G401 (cell line): ENCODE measurements around the gene MASP1. TPM values are rescaled to one million over a fixed set of nuclear protein-coding genes. Genes with fewer than 3 reads are reported as not detected.

Experiments
- DNase-seq: peaks from one replicate; pipeline ENCODE4 v3.0.0-alpha.2; 2015; ENCODE audit warnings: low spot score
- in situ Hi-C: cut with HindIII; loops from 2 replicates; pipeline ENCODE4 v1.10.0; 2016; ENCODE audit warnings: low sequenced_read_pairs, mixed read lengths
- total RNA-seq: library from RNA; depleted of rRNA; stranded (reverse); fragments of >200 nt; shearing (Covaris generic); gene quantifications from 2 replicates; pipeline ENCODE4 v1.2.3, GENCODE V29; 2014

Gene MASP1
- total RNA-seq, 1 experiment from 2014 or later = not detected

DNA sequence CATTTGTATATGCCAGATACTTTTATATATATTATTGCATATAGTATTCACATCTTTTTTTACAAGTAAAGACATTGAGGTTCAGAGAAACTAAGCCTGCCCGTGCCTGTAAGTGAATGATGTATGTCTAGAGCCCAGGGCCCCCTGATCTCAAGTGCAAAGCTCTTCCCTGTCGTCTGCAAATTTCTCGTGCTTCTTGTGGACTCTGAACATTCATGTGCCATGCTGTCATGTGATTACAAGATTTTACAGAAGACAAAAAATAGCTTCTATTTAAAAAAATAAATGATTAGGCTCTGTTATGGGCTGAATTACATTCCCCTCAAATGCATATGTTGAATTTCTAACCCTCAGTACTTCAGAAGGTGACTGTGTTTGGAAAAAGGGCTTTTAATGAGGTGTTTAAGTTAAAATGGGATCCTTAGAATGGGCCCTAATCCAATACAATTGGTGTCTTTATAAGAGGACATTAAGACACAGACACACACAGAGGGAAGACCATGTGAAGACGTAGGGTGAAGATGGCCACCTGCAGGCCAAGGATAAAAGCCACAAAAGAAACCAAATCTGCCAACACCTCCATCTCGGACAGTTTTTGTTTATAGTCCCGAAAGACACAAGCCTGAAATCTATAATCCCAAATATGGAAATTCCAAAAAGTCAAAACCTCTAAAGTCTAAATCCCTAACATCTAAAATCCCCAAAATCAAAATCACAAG is 3.9 kb upstream of the MASP1 start:
- in situ Hi-C loops = no loop called here
- DNase-seq = no peak

DNA sequence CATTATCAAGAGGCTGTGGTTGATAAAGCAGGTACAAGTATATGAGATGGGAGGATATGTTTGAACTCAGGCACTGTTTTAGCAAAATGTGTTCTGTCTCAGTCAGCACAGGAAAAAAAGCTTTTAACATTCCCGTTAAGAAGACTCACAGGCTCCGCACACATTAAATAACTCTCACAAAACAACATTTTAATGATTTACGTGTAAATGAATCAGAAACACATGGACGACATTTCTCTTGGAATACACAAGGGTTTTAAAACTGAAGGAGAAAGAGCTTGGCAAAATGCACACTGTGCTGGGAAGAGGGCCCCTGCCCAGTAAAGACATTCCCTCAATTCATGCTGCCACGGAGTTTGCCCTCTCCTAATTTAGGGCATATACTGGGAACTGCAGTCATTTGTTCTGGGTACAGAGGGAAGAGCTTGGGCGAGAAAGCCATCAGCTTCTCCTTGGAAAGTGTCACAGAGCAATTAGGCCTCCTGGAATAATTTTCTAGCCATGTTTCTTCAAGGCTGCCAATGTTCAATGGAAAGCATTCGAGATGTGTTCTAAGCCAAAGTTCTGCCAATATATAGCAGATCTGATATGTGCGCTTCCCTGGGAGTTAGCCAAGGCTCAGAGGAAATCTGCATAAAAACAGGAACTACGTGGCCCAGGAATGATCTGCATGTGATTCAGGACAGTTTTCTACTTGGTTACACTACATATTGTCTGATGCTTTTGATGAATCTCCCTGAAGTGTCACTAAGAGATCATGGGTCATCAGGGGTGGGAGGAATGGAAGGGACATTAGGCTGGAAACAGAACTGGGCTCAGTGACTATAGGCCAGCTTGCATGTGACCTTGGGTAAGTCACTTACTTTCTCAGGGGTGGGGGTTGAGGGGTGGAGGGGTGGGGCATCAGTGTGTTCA is 2.2 kb upstream of the MASP1 start:
- in situ Hi-C loops = no loop called here

DNA sequence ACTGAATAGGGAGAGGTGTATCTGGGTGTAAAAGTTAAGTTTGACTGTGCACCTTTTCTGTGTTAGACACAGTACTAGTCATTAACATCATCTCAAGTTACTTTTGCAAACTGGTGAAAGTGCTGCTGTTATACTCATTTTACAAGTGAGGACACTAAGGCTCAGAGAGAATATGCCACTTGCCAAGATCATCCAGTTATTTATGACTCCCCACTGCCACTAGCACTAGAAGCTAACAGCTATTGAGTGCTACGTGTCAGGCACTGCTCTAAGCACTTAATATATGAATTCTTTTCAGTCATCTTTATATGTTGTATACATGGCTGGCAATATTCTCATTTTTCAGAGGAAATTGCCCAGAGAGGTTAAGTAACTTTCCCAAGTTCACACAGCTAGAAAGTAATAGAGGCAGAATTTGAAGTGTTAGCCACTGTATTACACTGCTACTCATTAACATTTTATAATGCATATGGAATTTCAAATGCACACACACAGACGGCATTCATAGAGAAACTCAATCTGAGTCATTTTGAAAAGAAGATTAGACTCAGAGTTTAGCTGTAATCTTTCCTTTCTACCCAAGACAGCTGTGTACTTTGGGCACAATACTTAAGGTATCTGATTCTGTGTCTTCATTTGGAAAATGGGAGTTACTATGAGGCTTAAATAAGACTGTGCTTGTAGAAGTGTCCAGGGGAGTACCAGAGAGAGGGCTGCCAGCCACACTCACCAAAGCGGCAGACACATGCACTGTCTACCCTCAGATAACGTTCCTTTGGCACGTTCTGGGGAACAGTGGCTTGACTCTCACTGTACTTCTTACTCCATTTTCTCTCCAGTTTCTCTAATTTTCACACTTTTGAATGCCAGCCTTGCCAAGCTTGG is 1.3 kb upstream of the MASP1 start:
- no peak for DNase-seq
- in situ Hi-C loops = no loop called here

More for the DNA sequence above, 2.2 kb upstream of the MASP1 start:
- no peak for DNase-seq

DNA sequence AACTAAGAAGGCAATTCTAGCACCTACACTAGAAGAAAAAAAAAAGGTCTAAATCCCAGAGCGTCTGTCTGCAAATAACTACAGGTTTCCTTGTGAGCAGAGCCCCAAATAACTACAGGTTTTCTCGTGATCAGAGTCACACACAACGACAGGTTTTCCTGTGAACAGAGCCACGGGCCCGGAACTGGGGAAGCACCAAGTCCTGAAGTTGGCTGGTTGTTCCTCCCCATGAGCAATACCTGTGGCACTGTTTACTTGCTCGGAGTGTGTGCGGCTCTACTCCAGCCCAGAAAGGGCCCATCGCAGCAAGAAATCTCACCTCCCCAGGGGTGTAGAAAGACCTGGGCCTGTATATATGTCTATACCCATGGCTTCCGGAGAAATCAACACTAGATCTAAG is 644 bp upstream of the MASP1 start:
- in situ Hi-C loops = no loop called here
- DNase-seq = no peak

DNA sequence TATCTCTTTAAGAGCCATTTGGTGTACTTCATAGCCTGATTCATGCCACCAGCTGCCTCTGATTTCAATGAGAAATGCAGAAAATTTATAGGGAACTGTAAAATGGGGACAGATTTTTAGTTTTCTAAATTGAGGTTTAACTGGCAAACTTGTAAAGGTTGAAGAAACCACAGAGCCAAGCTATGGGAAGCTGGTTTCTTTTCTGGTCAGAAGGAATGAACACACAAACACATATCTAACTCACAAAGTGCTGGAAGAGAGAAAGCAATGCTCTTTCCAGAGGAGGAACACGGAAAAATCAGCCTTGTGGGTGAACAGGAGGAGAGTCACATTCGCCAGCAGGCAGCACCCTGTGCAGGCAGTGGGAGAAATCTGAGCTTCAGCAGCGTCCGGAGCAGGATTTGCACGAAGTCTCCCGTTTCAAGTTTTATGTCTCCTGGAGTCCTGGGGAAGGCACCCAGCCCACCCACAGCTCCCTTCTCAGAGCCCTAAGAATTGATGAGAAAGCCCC is 481 bp downstream of the MASP1 start:
- DNase-seq = no peak
- in situ Hi-C loops = no loop called here

DNA sequence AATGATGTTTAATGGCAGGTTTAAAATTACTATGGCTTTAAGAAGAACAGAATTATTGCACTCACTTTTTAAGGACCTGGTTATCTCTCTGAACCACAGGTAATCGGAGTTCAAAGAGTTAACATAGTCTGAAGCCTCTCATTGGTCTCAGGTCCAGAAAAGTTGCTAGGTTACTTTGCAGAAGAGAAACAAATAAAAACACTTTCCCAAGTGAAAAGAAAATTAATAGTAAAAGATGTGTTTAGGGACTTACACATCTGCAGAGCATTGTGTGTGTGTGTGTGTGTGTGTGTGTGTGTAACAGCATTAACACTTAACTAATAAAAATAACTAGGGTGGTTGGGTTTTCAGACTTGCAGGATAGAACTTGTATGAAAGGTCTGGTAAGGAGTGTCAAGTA is 1.0 kb downstream of the MASP1 start:
- no peak for DNase-seq
- in situ Hi-C loops = no loop called here

DNA sequence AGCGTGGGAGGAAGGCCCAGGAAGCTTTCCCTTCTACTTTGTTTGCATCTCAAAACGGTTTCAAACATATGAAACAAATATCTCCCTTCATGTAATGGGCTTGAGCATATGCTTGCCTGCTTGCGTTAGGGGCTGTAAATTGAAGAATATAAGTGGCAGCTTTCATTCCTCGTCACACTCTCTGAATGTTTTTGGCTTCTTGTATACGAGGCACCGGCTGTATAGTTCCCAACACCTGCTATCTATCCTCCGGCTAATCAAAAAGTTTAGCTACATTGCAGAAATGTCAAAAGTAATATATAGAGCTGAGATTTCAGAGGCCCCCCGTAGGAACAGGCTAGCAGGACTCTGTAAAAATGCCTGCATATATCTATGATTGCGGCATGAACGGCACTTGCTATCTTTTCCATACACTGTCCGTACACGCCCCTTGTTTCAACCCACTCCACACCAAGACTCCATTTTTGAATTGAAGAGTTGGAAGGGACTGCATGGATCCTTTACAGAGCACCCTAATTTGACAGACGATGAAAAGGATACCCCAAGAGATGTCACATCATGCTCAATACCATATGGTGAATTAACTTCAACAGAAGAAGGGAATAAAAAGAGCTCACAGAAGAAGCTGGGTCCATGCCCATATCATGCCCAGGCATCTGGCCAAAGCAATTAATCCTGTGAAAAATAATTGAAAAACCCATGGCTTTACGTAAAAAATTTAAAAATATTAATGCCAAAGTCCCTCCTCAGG is 2.5 kb downstream of the MASP1 start:
- in situ Hi-C loops = no loop called here
- DNase-seq = no peak

DNA sequence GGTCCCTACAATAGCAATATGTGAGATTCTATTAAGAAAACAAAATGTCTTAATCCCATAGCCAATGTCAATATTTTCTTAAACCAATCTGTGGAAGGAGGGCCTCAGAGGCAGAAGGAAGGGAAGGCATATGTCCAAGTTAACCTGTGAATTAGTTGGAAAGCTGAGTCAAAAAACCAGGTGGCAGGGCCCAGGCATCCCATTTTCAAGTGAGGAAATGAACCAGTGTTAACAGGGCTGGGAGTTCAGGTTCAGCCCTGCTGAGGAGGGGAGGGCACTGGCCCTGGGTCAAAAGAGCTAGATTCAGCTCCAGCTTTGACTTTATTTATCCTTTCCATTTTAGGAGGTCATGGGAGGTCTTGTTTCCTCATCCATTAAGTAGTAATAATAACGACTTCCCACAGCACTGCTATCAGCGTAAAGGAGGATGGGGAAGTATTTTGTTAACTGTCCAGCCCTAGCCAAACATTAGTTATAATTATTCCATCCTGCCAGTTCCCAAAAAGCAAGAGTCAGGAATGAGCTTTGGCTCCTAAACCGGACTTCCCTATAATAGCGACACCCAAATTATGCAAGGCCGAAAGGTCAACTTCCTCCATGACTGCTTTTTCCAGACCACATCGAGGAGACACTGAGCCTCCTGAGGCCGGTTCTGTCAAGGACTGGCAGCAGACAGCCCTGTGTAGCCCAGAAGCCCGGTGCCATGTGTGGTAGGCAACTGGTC is 3.2 kb downstream of the MASP1 start:
- DNase-seq = no peak
- in situ Hi-C loops = no loop called here

DNA sequence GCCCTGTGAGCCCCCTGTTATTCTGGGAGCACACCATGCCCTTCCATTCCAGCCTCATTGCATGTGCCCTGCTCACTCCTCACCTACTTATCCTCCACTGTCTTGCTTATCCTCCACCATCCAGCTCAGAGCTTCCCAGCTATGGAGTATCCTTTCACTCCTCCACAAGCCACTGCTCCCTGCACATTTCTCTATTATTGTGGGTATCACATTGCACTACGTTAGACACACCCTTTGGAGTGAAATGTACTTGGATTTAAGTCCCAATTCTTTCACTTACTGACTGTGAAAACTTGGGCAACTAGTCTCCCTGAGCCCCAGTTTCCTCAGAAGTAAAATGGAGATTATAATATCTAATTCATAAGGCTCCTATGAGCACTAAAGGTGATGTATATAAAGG is 4.3 kb downstream of the MASP1 start:
- DNase-seq = no peak
- in situ Hi-C loops = no loop called here

DNA sequence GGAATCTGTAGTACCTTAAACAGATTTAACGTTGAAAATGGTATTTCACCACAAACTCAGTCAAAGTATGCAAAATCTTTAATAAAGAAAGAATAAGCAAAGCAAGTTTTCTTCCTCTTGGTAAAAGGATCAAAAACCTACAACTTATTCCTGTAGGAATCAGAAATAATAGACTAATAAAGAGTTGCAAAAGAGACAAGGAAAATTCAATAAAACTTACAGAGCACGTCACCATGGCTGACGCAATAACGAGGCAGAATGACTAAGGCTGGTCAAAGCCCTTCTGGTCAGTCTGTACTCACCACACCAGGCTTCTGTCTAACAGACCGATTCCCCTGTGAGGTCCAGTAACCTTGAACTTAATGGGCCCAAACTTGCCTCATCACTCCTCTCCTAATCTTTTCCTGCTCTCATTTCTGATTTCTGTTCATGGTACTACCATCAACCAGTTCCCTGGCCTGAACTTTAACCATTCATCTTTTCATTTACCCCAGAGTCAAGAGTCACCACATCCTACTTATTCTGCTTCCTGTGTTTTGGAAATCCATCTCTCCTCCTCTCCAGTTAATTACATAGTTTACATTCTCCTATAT is 5.0 kb downstream of the MASP1 start:
- in situ Hi-C loops = no loop called here
- DNase-seq = no peak

DNA sequence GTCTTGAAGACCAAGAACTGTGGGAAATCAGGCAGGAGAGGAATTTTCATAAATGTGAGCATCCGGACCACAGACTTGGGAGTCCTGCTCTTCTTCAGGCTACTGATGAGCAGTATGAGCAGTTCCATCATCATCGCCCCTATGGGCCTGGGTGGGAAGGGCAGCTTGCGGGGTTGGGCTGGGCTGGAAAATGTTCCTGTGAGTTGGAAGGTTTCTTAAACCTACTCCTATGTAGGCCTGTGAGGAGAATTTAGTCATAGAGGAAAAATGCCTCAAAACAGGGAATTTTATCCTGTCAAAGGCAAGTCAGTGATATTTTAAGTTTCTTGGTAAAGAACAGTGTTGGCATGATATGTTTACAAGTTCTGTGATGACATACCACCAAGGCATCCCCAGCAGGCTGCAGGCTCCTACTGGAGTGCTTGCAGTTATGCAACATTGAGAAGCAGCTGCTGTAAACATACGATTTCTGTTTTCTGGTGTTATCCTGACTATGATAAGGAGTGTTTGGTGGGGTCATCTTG is 10.3 kb downstream of the MASP1 start:
- in situ Hi-C loops = no loop called here
- no peak for DNase-seq

DNA sequence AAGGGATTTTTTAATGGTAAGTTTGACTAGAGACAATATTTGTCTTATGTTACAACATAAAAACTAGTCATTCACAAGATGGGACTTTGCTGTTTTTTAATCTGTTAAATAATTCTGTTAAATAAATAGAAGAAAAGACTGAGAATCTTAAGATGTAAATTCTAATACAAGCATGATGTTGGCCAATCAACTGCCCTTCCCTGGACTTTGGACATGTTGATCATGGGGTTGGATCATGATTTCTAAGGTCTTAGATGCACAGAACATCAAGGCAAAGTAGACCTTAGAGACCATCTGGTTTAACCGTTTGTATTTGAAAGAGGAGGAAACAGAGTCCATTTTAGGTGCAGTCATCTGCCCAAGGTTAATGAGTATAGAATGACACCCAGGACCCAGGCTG is 10.9 kb downstream of the MASP1 start:
- in situ Hi-C loops = no loop called here
- DNase-seq = no peak

DNA sequence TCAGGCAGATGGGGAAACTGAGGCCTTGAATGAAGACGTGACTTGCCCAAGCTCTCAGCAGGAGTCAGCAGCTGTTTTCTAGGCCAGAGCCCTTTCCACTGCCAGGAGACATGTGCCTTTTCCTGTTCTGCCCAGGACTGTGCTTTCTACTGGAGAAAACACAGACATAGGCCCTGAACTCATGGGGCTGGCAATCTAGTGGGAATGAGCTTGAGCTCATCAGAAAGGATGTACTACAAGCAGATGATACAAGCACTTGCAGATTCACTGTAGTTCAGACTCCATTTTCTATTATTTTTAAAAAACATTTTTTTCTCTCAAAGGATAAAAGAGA is 14.4 kb downstream of the MASP1 start:
- no peak for DNase-seq
- in situ Hi-C loops = no loop called here

DNA sequence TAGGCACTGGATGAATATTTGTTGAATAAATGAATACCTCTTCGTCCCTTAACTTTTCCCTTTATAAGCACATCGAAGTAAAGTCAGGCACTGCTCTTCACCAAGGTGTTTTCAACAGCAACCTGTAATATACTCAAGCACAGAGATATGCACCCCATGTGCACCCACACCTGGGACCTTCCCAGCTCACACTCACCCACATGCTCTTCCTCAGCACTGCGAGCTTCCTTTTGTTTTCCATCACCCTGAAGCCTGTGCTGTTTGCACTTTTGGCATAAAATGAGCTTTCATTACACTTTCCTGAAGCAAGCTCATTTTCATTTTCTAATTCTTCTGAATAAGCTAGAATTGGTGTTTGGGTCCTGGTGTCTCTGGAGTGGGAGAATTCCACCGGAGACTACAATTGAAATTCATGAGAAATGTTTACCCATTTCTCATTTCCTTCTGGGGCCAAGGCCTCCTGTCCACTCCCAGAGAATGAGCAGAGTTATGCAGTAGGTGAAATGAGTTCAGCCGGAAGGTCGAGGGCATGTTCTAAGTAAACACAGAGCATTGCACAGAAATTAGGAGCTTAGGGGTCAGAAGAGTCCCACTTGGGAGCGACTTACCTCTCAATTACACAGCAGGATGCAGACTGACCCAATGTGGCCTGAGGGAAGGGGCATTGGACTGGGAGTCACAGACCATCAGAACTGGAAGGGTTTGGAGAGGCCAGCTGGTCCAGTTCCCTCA is 15.0 kb downstream of the MASP1 start:
- in situ Hi-C loops = no loop called here

DNA sequence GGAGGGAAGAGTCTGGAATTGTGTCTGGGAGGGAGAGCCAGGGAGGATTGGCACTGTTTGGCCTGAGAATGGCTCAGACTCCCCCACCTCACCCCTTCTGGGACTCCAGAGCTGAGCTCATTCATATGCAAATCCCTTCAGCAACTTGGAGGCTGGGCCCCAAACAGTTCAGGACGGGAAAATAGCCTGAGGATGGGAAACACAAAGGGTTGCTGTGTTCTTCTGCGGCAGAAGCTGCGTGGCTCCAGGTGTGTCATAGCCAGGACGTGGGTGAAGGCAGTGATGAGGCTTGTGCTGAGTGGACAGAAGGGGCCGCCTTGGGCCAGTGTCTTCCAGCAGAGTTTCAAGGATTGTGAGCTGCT is 16.6 kb downstream of the MASP1 start:
- in situ Hi-C loops = no loop called here
- DNase-seq = no peak

More for the DNA sequence above, 15.0 kb downstream of the MASP1 start:
- no peak for DNase-seq

DNA sequence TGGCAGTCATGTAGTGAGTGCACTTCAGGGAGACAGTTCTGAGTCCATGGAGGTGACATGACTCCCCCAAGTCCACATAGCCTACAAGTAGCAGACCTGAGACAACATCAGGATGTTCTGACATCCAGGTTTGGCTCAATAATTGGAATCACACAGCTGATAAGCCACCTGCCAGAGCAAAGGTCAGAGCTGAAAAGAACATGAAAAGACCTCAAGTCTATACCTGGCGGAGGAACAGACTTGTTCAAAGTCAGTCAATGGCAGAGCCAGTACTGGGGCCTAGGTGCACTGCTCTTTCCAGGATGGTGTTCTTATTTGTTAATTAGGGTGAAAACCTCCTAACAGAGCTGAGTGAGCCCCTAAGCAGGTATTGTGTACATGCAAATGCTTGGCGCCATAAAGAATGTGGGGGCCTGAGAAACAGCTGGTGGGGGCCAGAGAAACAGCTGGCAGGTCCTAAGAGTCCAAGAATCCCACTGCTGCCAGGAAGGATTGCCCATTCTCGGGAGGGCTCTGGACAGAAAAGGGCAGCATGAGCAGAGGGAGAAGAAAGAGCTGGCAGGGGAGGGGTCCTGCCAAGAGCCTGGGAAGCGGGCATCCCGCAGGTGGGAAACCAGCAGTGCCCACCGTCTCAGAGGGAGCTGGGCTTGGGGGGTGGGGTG is 17.1 kb downstream of the MASP1 start:
- DNase-seq = no peak
- in situ Hi-C loops = no loop called here

DNA sequence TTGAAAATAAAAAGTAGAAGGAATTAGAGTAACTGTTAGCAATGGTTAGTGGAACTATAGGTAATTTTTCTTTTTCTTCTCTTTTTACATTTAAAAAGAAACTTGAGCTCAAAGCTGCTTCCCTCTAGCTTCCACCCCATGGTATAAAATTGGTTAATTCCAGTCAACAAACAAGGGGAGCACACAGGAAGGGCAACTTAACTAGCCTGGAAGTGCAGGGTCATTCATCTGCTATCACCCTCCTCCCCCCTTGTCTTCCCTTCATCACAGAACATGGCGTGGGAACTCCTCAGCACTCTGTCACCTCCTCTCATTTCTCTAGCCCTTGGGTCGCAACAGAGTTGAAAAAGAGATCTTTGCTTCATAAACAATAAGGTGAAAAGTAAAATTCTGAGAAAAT is 20.0 kb downstream of the MASP1 start:
- in situ Hi-C loops = no loop called here
- no peak for DNase-seq
